HG02571 (cell line): ENCODE results near the gene NASP.
"Not testable (repeated sequence)": the region's sequence is repeated elsewhere in the genome, so short reads cannot be mapped to it uniquely, and the experiment has no call there.

Experiments used
- ATAC-seq: cut with Tn5 transposase; IDR thresholded peaks from one replicate; pipeline ENCODE4 v1.9.1; 2021; ENCODE audit warnings: mild to moderate bottlenecking, moderate library complexity; ENCODE audit not compliant: unreplicated experiment

NASP gene

GRCh38 chr1:45569962-45570581 lies 13.8 kb upstream of the NASP start:
- ATAC-seq = no peak

- ATAC-seq = no peak
Measured at GRCh38 chr1:45570631-45571030, 13.2 kb upstream of the NASP start.

- ATAC-seq = no peak
Measured at GRCh38 chr1:45573231-45573804, 10.5 kb upstream of the NASP start.

GRCh38 chr1:45574105-45574626 lies 9.7 kb upstream of the NASP start:
- no peak for ATAC-seq

GRCh38 chr1:45583264-45583665 lies 576 bp upstream of the NASP start:
- ATAC-seq = peak; percentile 68

GRCh38 chr1:45584351-45585109 lies 689 bp downstream of the NASP start:
- ATAC-seq = peak; percentile 33

GRCh38 chr1:45585110-45585426 lies 1.2 kb downstream of the NASP start:
- no peak for ATAC-seq

GRCh38 chr1:45585496-45586075 lies 1.7 kb downstream of the NASP start:
- no peak for ATAC-seq

- ATAC-seq = no peak
Measured at GRCh38 chr1:45586769-45587168, 2.9 kb downstream of the NASP start.

- no peak for ATAC-seq
Measured at GRCh38 chr1:45589861-45590260, 6.0 kb downstream of the NASP start.

- ATAC-seq = no peak
Measured at GRCh38 chr1:45594412-45594811, 10.6 kb downstream of the NASP start.

GRCh38 chr1:45596765-45597164 lies 12.9 kb downstream of the NASP start:
- ATAC-seq = not testable (repeated sequence)

GRCh38 chr1:45604239-45604638 lies 20.4 kb downstream of the NASP start:
- no peak for ATAC-seq

GRCh38 chr1:45607404-45608074 lies 23.7 kb downstream of the NASP start:
- no peak for ATAC-seq

GRCh38 chr1:45608175-45609156 lies 24.6 kb downstream of the NASP start:
- no peak for ATAC-seq

GRCh38 chr1:45610589-45611226 lies 26.9 kb downstream of the NASP start:
- no peak for ATAC-seq

- no peak for ATAC-seq
Measured at GRCh38 chr1:45612941-45613579, 29.2 kb downstream of the NASP start.

GRCh38 chr1:45615885-45616284 lies 32.0 kb downstream of the NASP start:
- ATAC-seq = no peak

GRCh38 chr1:45617618-45618017 lies 33.8 kb downstream of the NASP start:
- no peak for ATAC-seq
